Dedifferentiated amniotic fluid mesenchymal stem cell (primary cell): ENCODE data around the gene PRSS2.
"Not testable (repeated sequence)": the region's sequence is repeated elsewhere in the genome, so short reads cannot be mapped to it uniquely, and the experiment has no call there.

ENCODE experiments used
- DNase-seq: peaks from one replicate; pipeline ENCODE4 v3.0.0-alpha.2; 2016; ENCODE audit errors: extremely low spot score

PRSS2 gene

GRCh38 chr7:142770661-142771352 is at the start of gene PRSS2:
TSS of gene PRSS2 (plus strand) at chr7:142770970. CDS start at chr7:142770983, 13 bp downstream.
- DNase-seq = no peak

- DNase-seq = no peak
These were observed 49.8 kb upstream of the PRSS2 start for GRCh38 chr7:142720986-142721385.

- no peak for DNase-seq
These were observed 48.4 kb upstream of the PRSS2 start for GRCh38 chr7:142722248-142722794.

- DNase-seq = no peak
These were observed 37.5 kb upstream of the PRSS2 start for GRCh38 chr7:142733271-142733670.

- no peak for DNase-seq
These were observed 30.8 kb upstream of the PRSS2 start for GRCh38 chr7:142739923-142740492.

GRCh38 chr7:142740786-142741185 is 30.0 kb upstream of the PRSS2 start:
- no peak for DNase-seq

GRCh38 chr7:142741932-142742331 is 28.8 kb upstream of the PRSS2 start:
- DNase-seq = not testable (repeated sequence)

GRCh38 chr7:142745091-142745635 is 25.6 kb upstream of the PRSS2 start:
- no peak for DNase-seq

- DNase-seq = no peak
These were observed 25.0 kb upstream of the PRSS2 start for GRCh38 chr7:142745745-142746144.

GRCh38 chr7:142746264-142746663 is 24.5 kb upstream of the PRSS2 start:
- DNase-seq = no peak

- DNase-seq = not testable (repeated sequence)
These were observed 22.4 kb upstream of the PRSS2 start for GRCh38 chr7:142748410-142748809.

- no peak for DNase-seq
These were observed 21.4 kb upstream of the PRSS2 start, which contains the start of gene PRSS1 for GRCh38 chr7:142749218-142749993. TSS of gene PRSS1 (plus strand) at chr7:142749472. CDS start at chr7:142749485, 13 bp downstream.

GRCh38 chr7:142750321-142750938 is 20.3 kb upstream of the PRSS2 start:
- DNase-seq = no peak

- DNase-seq = not testable (repeated sequence)
These were observed 19.1 kb upstream of the PRSS2 start for GRCh38 chr7:142751526-142752175.

GRCh38 chr7:142752376-142753225 is 18.2 kb upstream of the PRSS2 start:
- DNase-seq = no peak

GRCh38 chr7:142753366-142753765 is 17.4 kb upstream of the PRSS2 start:
- DNase-seq = no peak

- DNase-seq = not testable (repeated sequence)
These were observed 16.8 kb upstream of the PRSS2 start for GRCh38 chr7:142753925-142754491.

- DNase-seq = no peak
These were observed 15.8 kb upstream of the PRSS2 start for GRCh38 chr7:142754681-142755575.

- DNase-seq = not testable (repeated sequence)
These were observed 12.5 kb upstream of the PRSS2 start for GRCh38 chr7:142758312-142758711.
